Measurements from ENCODE around the gene RBM10. TPM values are rescaled to one million over a fixed set of nuclear protein-coding genes. Genes with fewer than 3 reads are reported as not detected.

RBM10 gene
- total RNA-seq, 4 donors from 2014 or later, result 26.5 to 43.0 (median 35.2) TPM

GRCh38 chrX:47215291-47215900 is 70.4 kb downstream of the RBM10 start:
- H3K27me3 ChIP-seq, result no peaks in the 10 kb centered on the region
- 60 to 78% methylated on average over 2 to 9 of the region's 12 CpGs for WGBS, 2 donors
- H3K4me1 ChIP-seq, result peaks cover 0 to 17% of the 10 kb centered on the region in 2 donors
- no peak overlapping the region for H3K27ac ChIP-seq
- TF ChIP-seq POLR2A (IDR thresholded peaks at IDR 0.05), result no peak
- TF ChIP-seq, protein P1, sequence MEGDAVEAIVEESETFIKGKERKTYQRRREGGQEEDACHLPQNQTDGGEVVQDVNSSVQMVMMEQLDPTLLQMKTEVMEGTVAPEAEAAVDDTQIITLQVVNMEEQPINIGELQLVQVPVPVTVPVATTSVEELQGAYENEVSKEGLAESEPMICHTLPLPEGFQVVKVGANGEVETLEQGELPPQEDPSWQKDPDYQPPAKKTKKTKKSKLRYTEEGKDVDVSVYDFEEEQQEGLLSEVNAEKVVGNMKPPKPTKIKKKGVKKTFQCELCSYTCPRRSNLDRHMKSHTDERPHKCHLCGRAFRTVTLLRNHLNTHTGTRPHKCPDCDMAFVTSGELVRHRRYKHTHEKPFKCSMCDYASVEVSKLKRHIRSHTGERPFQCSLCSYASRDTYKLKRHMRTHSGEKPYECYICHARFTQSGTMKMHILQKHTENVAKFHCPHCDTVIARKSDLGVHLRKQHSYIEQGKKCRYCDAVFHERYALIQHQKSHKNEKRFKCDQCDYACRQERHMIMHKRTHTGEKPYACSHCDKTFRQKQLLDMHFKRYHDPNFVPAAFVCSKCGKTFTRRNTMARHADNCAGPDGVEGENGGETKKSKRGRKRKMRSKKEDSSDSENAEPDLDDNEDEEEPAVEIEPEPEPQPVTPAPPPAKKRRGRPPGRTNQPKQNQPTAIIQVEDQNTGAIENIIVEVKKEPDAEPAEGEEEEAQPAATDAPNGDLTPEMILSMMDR (IDR thresholded peaks at IDR 0.05), result no peak
- intact Hi-C loops (cut with DNase I), result no loop called here
- H3K9me3 ChIP-seq, result no peaks in the 10 kb centered on the region
- no peak overlapping the region for H3K4me3 ChIP-seq (replicated peaks in 1 of 3)
- peaks cover 52 to 54% of the 10 kb centered on the region in 2 donors for H3K36me3 ChIP-seq
- peak in 1 of 2 donors; percentile 47 for DNase-seq

DNA sequence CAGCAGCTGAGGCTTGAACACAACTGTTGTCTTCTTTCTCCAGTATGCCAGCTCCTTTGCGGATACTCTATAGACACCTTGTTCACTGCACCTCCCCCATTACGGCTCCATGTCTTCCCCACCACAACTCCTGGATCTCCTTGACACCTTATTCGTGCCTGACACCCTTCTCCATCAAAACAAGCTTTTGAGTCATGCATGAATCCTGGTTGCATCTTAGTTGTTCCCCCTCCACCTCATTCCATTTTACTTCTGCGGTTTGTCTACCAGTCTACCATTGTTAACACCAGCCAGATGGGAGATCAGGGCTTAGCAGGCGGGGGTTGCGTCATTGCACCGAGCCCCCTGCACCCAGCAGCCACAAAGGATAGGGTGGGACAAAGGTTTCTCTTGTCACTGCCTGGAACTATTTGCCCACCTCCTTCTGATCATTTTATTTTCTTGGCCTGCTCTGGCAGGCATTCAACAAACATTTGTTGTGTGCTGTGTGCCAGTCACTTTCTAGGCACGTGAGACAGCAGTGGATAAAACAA is 71.4 kb downstream of the RBM10 start:
- TF ChIP-seq, protein P1 (IDR thresholded peaks at IDR 0.05), result no peak
- no peak for TF ChIP-seq POLR2A (IDR thresholded peaks at IDR 0.05)
- whole genome bisulfite sequencing, 2 donors, result 88 to 91% methylated on average over 5 to 8 of the region's 8 CpGs
- DNase-seq, result no peak
- no peaks in the 10 kb centered on the region for H3K27me3 ChIP-seq
- H3K36me3 ChIP-seq, result peaks cover 42 to 43% of the 10 kb centered on the region in 2 donors
- peak overlapping the region in 1 of 3 donors; percentile 71 for H3K27ac ChIP-seq
- H3K4me1 ChIP-seq, result peaks cover 0 to 22% of the 10 kb centered on the region in 2 donors
- intact Hi-C loops (cut with DNase I), result no loop called here
- no peaks in the 10 kb centered on the region for H3K9me3 ChIP-seq
- no peak overlapping the region for H3K4me3 ChIP-seq (replicated peaks in 1 of 3)

DNA sequence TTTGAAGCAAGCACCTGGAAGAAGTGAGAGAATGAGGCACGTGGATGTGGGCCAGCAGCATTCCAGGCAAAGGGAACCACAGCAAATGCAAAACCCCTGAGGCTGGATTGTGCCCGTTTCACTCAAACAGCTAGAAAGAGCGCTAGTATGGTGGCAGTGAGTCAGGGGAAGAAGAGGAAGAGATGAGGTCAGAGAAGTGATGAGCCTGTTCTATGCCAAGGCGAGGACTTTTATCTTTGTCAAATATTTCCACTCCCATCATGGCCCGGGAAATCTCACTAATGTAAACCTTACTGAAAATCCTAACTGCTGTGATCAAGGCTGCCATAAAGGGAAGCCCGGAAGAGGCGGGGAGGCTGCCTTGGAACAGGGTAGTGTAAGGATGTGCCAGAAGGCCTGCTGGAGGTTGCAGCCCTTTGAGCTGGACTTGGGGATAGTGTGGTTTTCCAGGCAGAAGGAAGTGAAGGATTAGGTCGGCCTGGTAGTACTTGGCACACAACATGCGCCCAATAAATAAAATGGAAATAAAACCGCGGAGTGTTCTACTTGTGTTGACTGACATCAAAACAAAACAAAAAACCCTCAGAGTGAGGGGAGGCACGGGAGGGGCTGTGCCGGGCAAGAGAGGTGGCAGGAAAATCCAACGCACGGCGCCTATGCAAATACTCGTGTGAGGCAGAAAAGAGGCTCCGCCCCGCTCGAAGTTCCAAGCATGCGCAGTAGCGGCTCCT is 72.3 kb downstream of the RBM10 start:
- Histone ChIP-seq H3K4me1 (peaks cover 0 to 22% of the 10 kb centered on the region in 2 donors), H3K9me3 (no peaks in the 10 kb centered on the region), H3K27ac (peak overlapping the region; percentile 39 to 71 (median 64)), H3K4me3 (replicated peaks in 1 of 3) (peak overlapping the region in 1 of 3 donors; percentile 8), H3K36me3 (peaks cover 34 to 35% of the 10 kb centered on the region in 2 donors), H3K27me3 (no peaks in the 10 kb centered on the region)
- DNase-seq, result no peak
- WGBS, 2 donors, result 15 to 16% methylated on average over 19 to 22 of the region's 22 CpGs
- intact Hi-C loops (cut with DNase I), result no loop called here
- no peak for TF ChIP-seq POLR2A (IDR thresholded peaks at IDR 0.05)

DNA sequence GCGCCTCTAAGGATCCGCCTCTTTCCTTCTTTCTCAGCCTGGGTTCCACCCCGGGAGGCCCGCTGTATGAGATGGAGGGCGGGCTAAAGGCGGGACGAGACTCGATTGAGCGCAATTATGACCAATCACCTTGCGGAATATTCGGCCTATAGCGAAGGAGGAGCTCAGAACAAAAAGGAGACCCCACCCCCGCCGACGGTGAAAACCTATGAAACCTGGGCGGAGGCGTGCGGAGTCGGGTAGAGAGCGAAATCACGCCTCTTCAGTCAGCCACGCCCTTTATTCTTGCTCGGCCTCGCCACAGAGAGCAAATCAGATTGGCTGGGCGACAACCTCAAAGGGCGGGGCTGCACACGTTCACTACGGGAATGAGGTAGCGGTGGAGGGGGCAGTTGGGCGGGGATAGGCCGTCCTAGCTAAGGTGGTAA is 72.8 kb downstream of the RBM10 start:
- TF ChIP-seq POLR2A (IDR thresholded peaks at IDR 0.05), result no peak
- Histone ChIP-seq H3K4me1 (peaks cover 0 to 22% of the 10 kb centered on the region in 2 donors), H3K27ac (peak overlapping the region; percentile 87 to 97 (median 92)), H3K9me3 (no peaks in the 10 kb centered on the region), H3K27me3 (no peaks in the 10 kb centered on the region), H3K36me3 (peaks cover 28 to 29% of the 10 kb centered on the region in 2 donors), H3K4me3 (replicated peaks in 1 of 3) (peak overlapping the region in 2 of 3 donors; percentile 66 to 75)
- 0% methylated on average over 9 to 21 of the region's 31 CpGs for WGBS, 2 donors
- peak; percentile 98 for DNase-seq
- intact Hi-C loops (cut with DNase I), result no loop called here

- WGBS, 2 donors, result 0% methylated on average over 6 of the region's 61 CpGs
Observed at GRCh38 chrX:47218280-47218919, 73.4 kb downstream of the RBM10 start, which contains the start of gene CDK16. Gene CDK16, plus strand, starts transcription at chrX:47218681. Its CDS starts 4,877 bp downstream, at chrX:47223558.

More at GRCh38 chrX:47218280-47218919, 73.4 kb downstream of the RBM10 start, which contains the start of gene CDK16:
- Histone ChIP-seq H3K4me3 (replicated peaks in 1 of 3) (peak within 1 kb of the TSS; percentile 53 to 75 (median 66)), H3K27ac (peak within 1 kb of the TSS; percentile 87 to 97 (median 92)), H3K4me1 (peaks cover 0 to 22% of the 10 kb centered on the region in 2 donors), H3K36me3 (peaks cover 24 to 26% of the 10 kb centered on the region in 2 donors), H3K9me3 (no peaks in the 10 kb centered on the region), H3K27me3 (no peaks in the 10 kb centered on the region)
- peak; percentile 67 to 70 for DNase-seq
- intact Hi-C loops (cut with DNase I), result no loop called here
- TF ChIP-seq, protein P1 (IDR thresholded peaks at IDR 0.05), result no peak
- peak; percentile 21 to 90 for TF ChIP-seq POLR2A (IDR thresholded peaks at IDR 0.05)
